Measurements from ENCODE around the gene BCO2.

DNA sequence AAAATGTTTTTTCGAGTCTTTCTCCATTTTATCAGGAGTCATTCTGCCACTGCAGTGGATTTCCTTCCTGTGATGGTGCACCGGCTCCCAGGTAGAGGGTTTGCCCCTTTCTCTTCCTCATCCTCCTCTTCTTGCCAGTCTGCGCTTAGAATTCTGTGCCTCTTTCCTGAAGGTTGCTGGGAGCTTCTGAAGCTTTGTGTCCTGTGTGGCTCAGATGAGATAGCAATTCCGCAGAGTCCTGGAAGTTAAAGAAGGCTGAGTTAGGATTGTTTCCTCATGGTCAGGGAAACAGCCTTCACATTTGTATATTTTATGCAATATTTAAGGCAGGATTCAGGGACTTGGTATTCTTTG, 264 bp downstream of the BCO2 start:
- TF ChIP-seq, protein P1, sequence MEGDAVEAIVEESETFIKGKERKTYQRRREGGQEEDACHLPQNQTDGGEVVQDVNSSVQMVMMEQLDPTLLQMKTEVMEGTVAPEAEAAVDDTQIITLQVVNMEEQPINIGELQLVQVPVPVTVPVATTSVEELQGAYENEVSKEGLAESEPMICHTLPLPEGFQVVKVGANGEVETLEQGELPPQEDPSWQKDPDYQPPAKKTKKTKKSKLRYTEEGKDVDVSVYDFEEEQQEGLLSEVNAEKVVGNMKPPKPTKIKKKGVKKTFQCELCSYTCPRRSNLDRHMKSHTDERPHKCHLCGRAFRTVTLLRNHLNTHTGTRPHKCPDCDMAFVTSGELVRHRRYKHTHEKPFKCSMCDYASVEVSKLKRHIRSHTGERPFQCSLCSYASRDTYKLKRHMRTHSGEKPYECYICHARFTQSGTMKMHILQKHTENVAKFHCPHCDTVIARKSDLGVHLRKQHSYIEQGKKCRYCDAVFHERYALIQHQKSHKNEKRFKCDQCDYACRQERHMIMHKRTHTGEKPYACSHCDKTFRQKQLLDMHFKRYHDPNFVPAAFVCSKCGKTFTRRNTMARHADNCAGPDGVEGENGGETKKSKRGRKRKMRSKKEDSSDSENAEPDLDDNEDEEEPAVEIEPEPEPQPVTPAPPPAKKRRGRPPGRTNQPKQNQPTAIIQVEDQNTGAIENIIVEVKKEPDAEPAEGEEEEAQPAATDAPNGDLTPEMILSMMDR (conservative IDR thresholded peaks at IDR 0.05; ENCODE audit: low read depth, low read length): no peak
- no peak for TF ChIP-seq EZH2phosphoT487 (IDR thresholded peaks at IDR 0.05; ENCODE audit: borderline replicate concordance, low read length)
